HEK293T (cell line): ENCODE results near the gene PIGR.

Source experiments
- CTCF ChIA-PET: fragments of 350-600 bp; formaldehyde crosslinking; extraction: SDS; loops from one replicate; lab custom pipeline; 2021; ENCODE audit warnings: antibody characterized with exemption, inconsistent platforms; lab: Yijun Ruan, JAX
- POLR2A ChIA-PET: fragments of 350-600 bp; formaldehyde crosslinking; extraction: SDS; loops from one replicate; lab custom pipeline; 2020; ENCODE audit warnings: antibody characterized with exemption, inconsistent platforms; lab: Yijun Ruan, JAX
- DNase-seq: peaks from one replicate; pipeline ENCODE4 v3.0.0; 2012; ENCODE audit warnings: mixed read lengths; ENCODE audit errors: extremely low spot score
- ARNT ChIP-seq: fragments of 450-650 bp; IDR thresholded peaks from 2 replicates; pipeline ENCODE4 v1.6.1; 2017; ENCODE audit warnings: mild to moderate bottlenecking
- BHLHE40 ChIP-seq: fragments of 450-650 bp; IDR thresholded peaks from 2 replicates; pipeline ENCODE4 v1.6.1; 2016; ENCODE audit warnings: mild to moderate bottlenecking, moderate library complexity, borderline replicate concordance
- CTBP1 ChIP-seq: fragments of 450-650 bp; IDR thresholded peaks from 2 replicates; pipeline ENCODE4 v1.6.1; 2016; ENCODE audit warnings: borderline replicate concordance
- ELF4 ChIP-seq: fragments of 450-650 bp; IDR thresholded peaks from 2 replicates; pipeline ENCODE4 v1.6.1; 2017; ENCODE audit warnings: antibody characterized with exemption
- FOXA1 ChIP-seq: fragments of 450-650 bp; IDR thresholded peaks from 2 replicates; pipeline ENCODE4 v1.6.1; 2016; ENCODE audit warnings: mild to moderate bottlenecking
- FOXK2 ChIP-seq: fragments of 450-650 bp; IDR thresholded peaks from 2 replicates; pipeline ENCODE4 v1.6.1; 2016; ENCODE audit warnings: mild to moderate bottlenecking
- FOXM1 ChIP-seq: fragments of 450-650 bp; IDR thresholded peaks from 2 replicates; pipeline ENCODE4 v1.6.1; 2017; ENCODE audit warnings: mild to moderate bottlenecking, borderline replicate concordance
- HDGF ChIP-seq: fragments of 450-650 bp; IDR thresholded peaks from 2 replicates; pipeline ENCODE4 v1.6.1; 2017; ENCODE audit warnings: antibody characterized with exemption, borderline replicate concordance
- L3MBTL2 ChIP-seq: fragments of 450-650 bp; conservative IDR thresholded peaks from 2 replicates; pipeline ENCODE4 v1.6.1; 2016; ENCODE audit warnings: mild to moderate bottlenecking
- LEF1 ChIP-seq: fragments of 450-650 bp; IDR thresholded peaks from 2 replicates; pipeline ENCODE4 v1.6.1; 2017; ENCODE audit warnings: mild to moderate bottlenecking, borderline replicate concordance
- NFRKB ChIP-seq: fragments of 450-650 bp; IDR thresholded peaks from 2 replicates; pipeline ENCODE4 v1.6.1; 2016; ENCODE audit warnings: mild to moderate bottlenecking, moderate library complexity
- SP1 ChIP-seq: fragments of 450-650 bp; IDR thresholded peaks from 2 replicates; pipeline ENCODE4 v1.6.1; 2017
- SUZ12 ChIP-seq: fragments of 450-650 bp; IDR thresholded peaks from 2 replicates; pipeline ENCODE4 v1.6.1; 2016; ENCODE audit warnings: mild to moderate bottlenecking
- TARDBP ChIP-seq: fragments of 450-650 bp; IDR thresholded peaks from 2 replicates; pipeline ENCODE4 v1.6.1; 2016
- ZNF384 ChIP-seq: fragments of 450-650 bp; IDR thresholded peaks from 2 replicates; pipeline ENCODE4 v1.6.1; 2016
- TF ChIP-seq, protein P1 (sequence below): fragments of 450-650 bp; IDR thresholded peaks from 2 replicates; pipeline ENCODE4 v1.6.1; 2016

PIGR gene

GRCh38 chr1:206885341-206886060, 60.8 kb downstream of the PIGR start:
- CTCF ChIA-PET, result interaction anchor here (1.6 kb wide), 1 partner anchor 20 kb away, joined by 4 read pairs; the partner anchor contains the start of gene IL20
- POLR2A ChIA-PET, result no interaction called here
- no peak for DNase-seq
- TF ChIP-seq L3MBTL2 (no peak), BHLHE40 (no peak), FOXK2 (no peak), FOXA1 (no peak), ELF4 (no peak), CTBP1 (no peak), TARDBP (no peak), ZNF384 (no peak), SP1 (no peak), FOXM1 (no peak), ARNT (no peak), HDGF (no peak), LEF1 (no peak), SUZ12 (no peak), NFRKB (no peak)
- TF ChIP-seq, protein P1, sequence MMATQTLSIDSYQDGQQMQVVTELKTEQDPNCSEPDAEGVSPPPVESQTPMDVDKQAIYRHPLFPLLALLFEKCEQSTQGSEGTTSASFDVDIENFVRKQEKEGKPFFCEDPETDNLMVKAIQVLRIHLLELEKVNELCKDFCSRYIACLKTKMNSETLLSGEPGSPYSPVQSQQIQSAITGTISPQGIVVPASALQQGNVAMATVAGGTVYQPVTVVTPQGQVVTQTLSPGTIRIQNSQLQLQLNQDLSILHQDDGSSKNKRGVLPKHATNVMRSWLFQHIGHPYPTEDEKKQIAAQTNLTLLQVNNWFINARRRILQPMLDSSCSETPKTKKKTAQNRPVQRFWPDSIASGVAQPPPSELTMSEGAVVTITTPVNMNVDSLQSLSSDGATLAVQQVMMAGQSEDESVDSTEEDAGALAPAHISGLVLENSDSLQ, result no peak

DNA sequence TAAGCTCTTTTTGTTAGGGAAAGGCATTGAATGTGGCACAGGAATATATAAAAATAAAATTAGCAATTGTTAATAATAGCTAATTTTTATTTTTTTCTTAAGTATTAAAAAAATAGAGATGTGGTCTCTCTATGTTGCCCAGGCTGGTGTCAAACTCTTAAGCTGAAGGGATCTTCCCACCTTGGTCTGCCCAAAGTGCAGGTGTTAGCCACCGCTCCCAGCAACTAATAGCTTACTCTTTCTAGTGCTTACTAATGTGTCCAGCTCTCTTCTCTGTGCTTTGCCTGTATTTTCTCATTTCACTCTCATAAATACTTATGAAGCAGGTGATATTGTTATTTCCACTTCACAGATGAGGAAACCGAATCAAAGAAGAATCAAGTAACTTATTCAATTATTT, 62.4 kb downstream of the PIGR start:
- TF ChIP-seq SP1 (no peak), BHLHE40 (no peak), L3MBTL2 (no peak)
- ChIA-PET CTCF (interaction anchor here (1.6 kb wide), 1 partner anchor 19 kb away, joined by 4 read pairs; the partner anchor contains the start of gene IL20), POLR2A (no interaction called here)
- DNase-seq, result no peak

GRCh38 chr1:206883160-206883559, 63.1 kb downstream of the PIGR start:
- no peak for DNase-seq
- CTCF ChIA-PET, result no interaction called here
- TF ChIP-seq LEF1 (no peak), NFRKB (no peak), FOXM1 (no peak), BHLHE40 (no peak), SP1 (no peak), L3MBTL2 (no peak), HDGF (no peak), SUZ12 (no peak), ELF4 (no peak), TARDBP (no peak), ZNF384 (no peak), FOXK2 (no peak)
- TF ChIP-seq, protein P1, result no peak
- POLR2A ChIA-PET, result no interaction called here

DNA sequence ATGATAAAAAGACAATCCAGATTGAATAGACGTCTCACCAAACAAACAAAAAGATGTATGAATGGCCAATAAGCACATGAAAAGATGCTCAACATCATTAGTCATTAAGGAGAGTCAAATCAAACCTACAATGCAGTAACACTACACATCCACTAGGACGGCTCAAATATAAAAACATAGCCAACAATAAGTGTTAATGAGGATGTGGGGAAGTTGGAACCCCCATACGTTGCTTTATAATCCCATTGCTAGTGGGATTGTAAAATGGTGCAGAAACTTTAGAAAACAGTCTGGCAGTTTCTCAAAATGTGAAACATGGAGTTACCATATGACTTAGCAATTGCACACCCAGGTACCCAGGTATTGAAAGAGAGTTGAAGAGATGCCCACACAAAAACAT, 63.7 kb downstream of the PIGR start:
- ChIA-PET CTCF (no interaction called here), POLR2A (no interaction called here)
- TF ChIP-seq SUZ12 (no peak), ELF4 (no peak), NFRKB (no peak), TARDBP (no peak), L3MBTL2 (no peak), LEF1 (no peak), FOXA1 (no peak), ARNT (no peak), ZNF384 (no peak), FOXK2 (no peak), HDGF (no peak), BHLHE40 (no peak), SP1 (no peak), FOXM1 (no peak), CTBP1 (no peak)
- TF ChIP-seq, protein P1, result no peak
- no peak for DNase-seq

DNA sequence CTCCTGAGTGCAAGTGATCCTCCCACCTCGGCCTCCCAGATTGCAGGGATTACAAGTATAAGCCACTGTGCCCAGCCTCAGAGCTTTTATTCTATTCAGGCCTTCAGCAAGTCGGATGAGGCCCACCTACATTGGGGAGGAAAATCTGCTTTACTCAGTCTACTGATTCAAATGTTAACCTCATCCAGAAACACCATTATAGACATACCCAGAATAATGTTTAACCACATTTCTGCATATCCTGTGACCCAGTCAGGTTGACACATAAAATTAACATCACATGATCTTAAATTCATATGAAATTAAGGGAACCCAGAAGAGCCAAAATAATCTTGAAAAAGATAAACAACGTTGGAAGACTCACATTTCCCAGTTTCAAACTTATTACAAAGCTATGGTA, 66.0 kb downstream of the PIGR start:
- TF ChIP-seq SUZ12, result no peak
- TF ChIP-seq TARDBP, result no peak
- TF ChIP-seq ARNT, result no peak
- no peak for TF ChIP-seq CTBP1
- TF ChIP-seq FOXM1, result no peak
- TF ChIP-seq ZNF384, result no peak
- TF ChIP-seq, protein P1, result no peak
- no peak for TF ChIP-seq ELF4
- TF ChIP-seq HDGF, result no peak
- no peak for TF ChIP-seq NFRKB
- TF ChIP-seq SP1, result no peak
- no peak for TF ChIP-seq FOXK2
- no peak for TF ChIP-seq LEF1
- no peak for TF ChIP-seq L3MBTL2
- TF ChIP-seq FOXA1, result no peak
- no peak for TF ChIP-seq BHLHE40
- ChIA-PET POLR2A (no interaction called here), CTCF (no interaction called here)
- no peak for DNase-seq
